ENCODE results near the gene RPUSD4.

The RPUSD4 gene

GRCh38 chr11:126207896-126208295 is 3.6 kb downstream of the RPUSD4 start:
- no peak for DNase-seq (ENCODE audit: low read depth)
- TF ChIP-seq CTCF (IDR thresholded peaks at IDR 0.05; ENCODE audit: low read depth, low read length) (no peak), MYC (IDR thresholded peaks at IDR 0.05; ENCODE audit: low read depth, low read length) (no peak), POLR2A (IDR thresholded peaks at IDR 0.05; ENCODE audit: extremely low read depth, insufficient read length) (no peak), MAX (IDR thresholded peaks at IDR 0.05; ENCODE audit: low read depth, low read length) (no peak)
- no peak overlapping the region for H3K4me3 ChIP-seq (ENCODE audit: low read depth, low read length)

GRCh38 chr11:126205359-126205758 is 6.1 kb downstream of the RPUSD4 start:
- H3K4me3 ChIP-seq (ENCODE audit: low read depth, low read length), result no peak overlapping the region
- TF ChIP-seq CTCF (IDR thresholded peaks at IDR 0.05; ENCODE audit: low read depth, low read length), result no peak
- DNase-seq (ENCODE audit: low read depth), result no peak

GRCh38 chr11:126202646-126203359 is 8.6 kb downstream of the RPUSD4 start:
- no peak overlapping the region for H3K4me3 ChIP-seq (ENCODE audit: low read depth, low read length)
- no peak for DNase-seq (ENCODE audit: low read depth)
- TF ChIP-seq MYC (IDR thresholded peaks at IDR 0.05; ENCODE audit: low read depth, low read length), result no peak

- no peak overlapping the region for H3K4me3 ChIP-seq (ENCODE audit: low read depth, low read length)
- TF ChIP-seq MYC (IDR thresholded peaks at IDR 0.05; ENCODE audit: low read depth, low read length) (no peak), MAX (IDR thresholded peaks at IDR 0.05; ENCODE audit: low read depth, low read length) (no peak), POLR2A (IDR thresholded peaks at IDR 0.05; ENCODE audit: extremely low read depth, insufficient read length) (no peak)
- DNase-seq (ENCODE audit: low read depth), result no peak
Measured at GRCh38 chr11:126198648-126199047, 12.8 kb downstream of the RPUSD4 start.

GRCh38 chr11:126197277-126197939 is 14.0 kb downstream of the RPUSD4 start:
- H3K4me3 ChIP-seq (ENCODE audit: low read depth, low read length), result no peak overlapping the region
- no peak for DNase-seq (ENCODE audit: low read depth)
- no peak for TF ChIP-seq MAX (IDR thresholded peaks at IDR 0.05; ENCODE audit: low read depth, low read length)
- TF ChIP-seq POLR2A (IDR thresholded peaks at IDR 0.05; ENCODE audit: extremely low read depth, insufficient read length), result no peak
- TF ChIP-seq MYC (IDR thresholded peaks at IDR 0.05; ENCODE audit: low read depth, low read length), result no peak
- TF ChIP-seq CTCF (IDR thresholded peaks at IDR 0.05; ENCODE audit: low read depth, low read length), result no peak

GRCh38 chr11:126195119-126195518 is 16.3 kb downstream of the RPUSD4 start:
- TF ChIP-seq MAX (IDR thresholded peaks at IDR 0.05; ENCODE audit: low read depth, low read length), result no peak
- no peak for TF ChIP-seq CTCF (IDR thresholded peaks at IDR 0.05; ENCODE audit: low read depth, low read length)
- TF ChIP-seq POLR2A (IDR thresholded peaks at IDR 0.05; ENCODE audit: extremely low read depth, insufficient read length), result no peak
- TF ChIP-seq MYC (IDR thresholded peaks at IDR 0.05; ENCODE audit: low read depth, low read length), result no peak
- no peak overlapping the region for H3K4me3 ChIP-seq (ENCODE audit: low read depth, low read length)
- no peak for DNase-seq (ENCODE audit: low read depth)

GRCh38 chr11:126194121-126194543 is 17.3 kb downstream of the RPUSD4 start:
- DNase-seq (ENCODE audit: low read depth), result peak; percentile 63
- no peak overlapping the region for H3K4me3 ChIP-seq (ENCODE audit: low read depth, low read length)
- TF ChIP-seq MAX (IDR thresholded peaks at IDR 0.05; ENCODE audit: low read depth, low read length) (no peak), CTCF (IDR thresholded peaks at IDR 0.05; ENCODE audit: low read depth, low read length) (peak; percentile 41), MYC (IDR thresholded peaks at IDR 0.05; ENCODE audit: low read depth, low read length) (no peak), POLR2A (IDR thresholded peaks at IDR 0.05; ENCODE audit: extremely low read depth, insufficient read length) (no peak)

Data from NB4 (cell line).